Type B pancreatic cell (in vitro differentiated cells): ENCODE results near the gene STAT5A. TPM values are rescaled to one million over a fixed set of nuclear protein-coding genes. Genes with fewer than 3 reads are reported as not detected.

Source experiments
- DNase-seq: peaks from one replicate; pipeline ENCODE4 v3.0.0; 2021; ENCODE audit warnings: mixed read lengths; ENCODE audit not compliant: unreplicated experiment; ENCODE audit errors: extremely low spot score
- H3K27ac Mint-ChIP-seq: 2 replicates; pipeline ENCODE4 v1.8.0; 2021; ENCODE audit warnings: mild to moderate bottlenecking, mixed read lengths
- H3K27me3 Mint-ChIP-seq: 2 replicates; pipeline ENCODE4 v1.8.0; 2021; ENCODE audit warnings: mixed read lengths
- H3K36me3 Mint-ChIP-seq: 2 replicates; pipeline ENCODE4 v1.8.0; 2021; ENCODE audit warnings: mixed read lengths
- H3K4me1 Mint-ChIP-seq: one replicate; pipeline ENCODE4 v1.8.0; 2021; ENCODE audit warnings: mixed read lengths; ENCODE audit not compliant: unreplicated experiment
- H3K4me3 Mint-ChIP-seq: 2 replicates; pipeline ENCODE4 v1.8.0; 2021; ENCODE audit warnings: mild to moderate bottlenecking, mixed read lengths
- H3K9me3 Mint-ChIP-seq: 2 replicates; pipeline ENCODE4 v1.8.0; 2021; ENCODE audit warnings: mixed read lengths
- CTCF ChIP-seq: fragments of 200-600 bp; sonication (generic); conservative IDR thresholded peaks from 2 replicates; pipeline ENCODE4 v1.5.0; 2021; ENCODE audit warnings: antibody characterized with exemption, mild to moderate bottlenecking
- total RNA-seq: library from RNA; stranded (reverse); gene quantifications from 2 replicates; pipeline ENCODE4 v1.2.1, GENCODE V29; 2021; ENCODE audit warnings: low replicate concordance

STAT5A gene
- total RNA-seq, 1 donor from 2014 or later, result 2.0 TPM

GRCh38 chr17:42342242-42343008, 54.1 kb downstream of the STAT5A start:
- no peaks in the 10 kb centered on the region for H3K27me3 Mint-ChIP-seq
- peaks cover 9% of the 10 kb centered on the region for H3K4me1 Mint-ChIP-seq

GRCh38 chr17:42345396-42346073, 57.2 kb downstream of the STAT5A start:
- H3K9me3 Mint-ChIP-seq, result no peaks in the 10 kb centered on the region
- no peak overlapping the region for H3K27ac Mint-ChIP-seq
- H3K4me3 Mint-ChIP-seq, result no peak overlapping the region
- no peak for TF ChIP-seq CTCF
- peaks cover 12% of the 10 kb centered on the region for H3K4me1 Mint-ChIP-seq
- H3K36me3 Mint-ChIP-seq, result peaks cover 19% of the 10 kb centered on the region
- DNase-seq, result no peak
- no peaks in the 10 kb centered on the region for H3K27me3 Mint-ChIP-seq

More at GRCh38 chr17:42342242-42343008, 54.1 kb downstream of the STAT5A start:
- peaks cover 21% of the 10 kb centered on the region for H3K36me3 Mint-ChIP-seq
- DNase-seq, result no peak
- TF ChIP-seq CTCF, result no peak
- no peaks in the 10 kb centered on the region for H3K9me3 Mint-ChIP-seq
- no peak overlapping the region for H3K27ac Mint-ChIP-seq
- H3K4me3 Mint-ChIP-seq, result no peak overlapping the region

GRCh38 chr17:42346481-42346880, 58.2 kb downstream of the STAT5A start:
- no peak for TF ChIP-seq CTCF
- H3K36me3 Mint-ChIP-seq, result peaks cover 14% of the 10 kb centered on the region
- H3K27ac Mint-ChIP-seq, result no peak overlapping the region
- H3K9me3 Mint-ChIP-seq, result no peaks in the 10 kb centered on the region
- no peak overlapping the region for H3K4me3 Mint-ChIP-seq
- no peaks in the 10 kb centered on the region for H3K27me3 Mint-ChIP-seq
- DNase-seq, result no peak
- peaks cover 12% of the 10 kb centered on the region for H3K4me1 Mint-ChIP-seq

GRCh38 chr17:42347198-42347597, 58.9 kb downstream of the STAT5A start:
- Mint-ChIP-seq H3K9me3 (no peaks in the 10 kb centered on the region), H3K27ac (no peak overlapping the region), H3K4me1 (peaks cover 12% of the 10 kb centered on the region), H3K4me3 (no peak overlapping the region), H3K27me3 (no peaks in the 10 kb centered on the region), H3K36me3 (peaks cover 14% of the 10 kb centered on the region)
- TF ChIP-seq CTCF, result no peak
- no peak for DNase-seq

GRCh38 chr17:42347606-42348005, 59.3 kb downstream of the STAT5A start:
- H3K27me3 Mint-ChIP-seq, result no peaks in the 10 kb centered on the region
- no peak for TF ChIP-seq CTCF
- H3K4me1 Mint-ChIP-seq, result peaks cover 8% of the 10 kb centered on the region
- DNase-seq, result no peak
- no peak overlapping the region for H3K27ac Mint-ChIP-seq
- peaks cover 14% of the 10 kb centered on the region for H3K36me3 Mint-ChIP-seq
- H3K4me3 Mint-ChIP-seq, result no peak overlapping the region
- no peaks in the 10 kb centered on the region for H3K9me3 Mint-ChIP-seq
